HT-29 (cell line): ENCODE data around the gene PTPN5. TPM values are rescaled to one million over a fixed set of nuclear protein-coding genes. Genes with fewer than 3 reads are reported as not detected.

Source experiments
- DNase-seq: peaks from one replicate; pipeline ENCODE4 v3.0.0-alpha.2; 2015; ENCODE audit warnings: low spot score
- total RNA-seq: library from RNA; depleted of rRNA; stranded (reverse); fragments of >200 nt; shearing (Covaris generic); gene quantifications from 2 replicates; pipeline ENCODE4 v1.2.3, GENCODE V29; 2014

Gene PTPN5
- total RNA-seq, 1 experiment from 2014 or later, result not detected

- peak; percentile 28 for DNase-seq
Measured at GRCh38 chr11:18739685-18740084, 51.9 kb downstream of the PTPN5 start.

- no peak for DNase-seq
Measured at GRCh38 chr11:18737642-18738041, 54.0 kb downstream of the PTPN5 start.

- DNase-seq, result no peak
Measured at GRCh38 chr11:18736590-18737148, 54.9 kb downstream of the PTPN5 start.

GRCh38 chr11:18733202-18733601 is 58.4 kb downstream of the PTPN5 start:
- no peak for DNase-seq

GRCh38 chr11:18731949-18732821 is 59.4 kb downstream of the PTPN5 start:
- peak; percentile 81 for DNase-seq

GRCh38 chr11:18731441-18731840 is 60.2 kb downstream of the PTPN5 start:
- no peak for DNase-seq

- no peak for DNase-seq
Measured at GRCh38 chr11:18730020-18730419, 61.6 kb downstream of the PTPN5 start.

- no peak for DNase-seq
Measured at GRCh38 chr11:18729426-18729825, 62.2 kb downstream of the PTPN5 start.

GRCh38 chr11:18728658-18729057 is 62.9 kb downstream of the PTPN5 start:
- no peak for DNase-seq

GRCh38 chr11:18727479-18728236 is 63.9 kb downstream of the PTPN5 start:
- peak; percentile 68 for DNase-seq

GRCh38 chr11:18726040-18726439 is 65.6 kb downstream of the PTPN5 start, which contains the start of gene IGSF22:
Gene IGSF22, minus strand, starts transcription at chr11:18726188. Its CDS starts 1,952 bp downstream, at chr11:18724236.
- no peak for DNase-seq

- no peak for DNase-seq
Measured at GRCh38 chr11:18723991-18724390, 67.6 kb downstream of the PTPN5 start.

GRCh38 chr11:18722293-18722637 is 69.3 kb downstream of the PTPN5 start:
- DNase-seq, result no peak

- peak; percentile 80 for DNase-seq
Measured at GRCh38 chr11:18721561-18722292, 69.9 kb downstream of the PTPN5 start.

- DNase-seq, result peak; percentile 68
Measured at GRCh38 chr11:18720808-18721560, 70.6 kb downstream of the PTPN5 start.

- no peak for DNase-seq
Measured at GRCh38 chr11:18720091-18720807, 71.3 kb downstream of the PTPN5 start.

- no peak for DNase-seq
Measured at GRCh38 chr11:18715476-18715875, 76.1 kb downstream of the PTPN5 start.

GRCh38 chr11:18714443-18714780 is 77.2 kb downstream of the PTPN5 start:
- no peak for DNase-seq

- no peak for DNase-seq
Measured at GRCh38 chr11:18713646-18714442, 77.8 kb downstream of the PTPN5 start.

- no peak for DNase-seq
Measured at GRCh38 chr11:18710545-18710944, 81.1 kb downstream of the PTPN5 start.
